ELF-1 (cell line): ENCODE results near the gene DRC1.

Source experiments
- DNase-seq: peaks from one replicate; pipeline ENCODE4 v3.0.0-alpha.2; 2016; ENCODE audit warnings: low read depth, low spot score

The DRC1 gene

GRCh38 chr2:26444236-26444635 lies 42.5 kb downstream of the DRC1 start:
- DNase-seq: no peak

GRCh38 chr2:26448651-26449050 lies 46.9 kb downstream of the DRC1 start:
- no peak for DNase-seq

GRCh38 chr2:26449278-26450030 lies 47.7 kb downstream of the DRC1 start:
- no peak for DNase-seq

GRCh38 chr2:26450031-26450635 lies 48.4 kb downstream of the DRC1 start:
- DNase-seq: no peak

GRCh38 chr2:26451700-26452099 lies 50.0 kb downstream of the DRC1 start:
- no peak for DNase-seq

GRCh38 chr2:26453421-26454329 lies 52.0 kb downstream of the DRC1 start:
- DNase-seq: no peak

- DNase-seq: no peak
These were observed 52.9 kb downstream of the DRC1 start for GRCh38 chr2:26454561-26455001.

- no peak for DNase-seq
These were observed 53.4 kb downstream of the DRC1 start for GRCh38 chr2:26455037-26455669.

GRCh38 chr2:26455670-26456439 lies 54.1 kb downstream of the DRC1 start:
- DNase-seq: no peak

- DNase-seq: peak; percentile 39
These were observed 54.9 kb downstream of the DRC1 start for GRCh38 chr2:26456440-26457250.

- DNase-seq: peak; percentile 39
These were observed 55.5 kb downstream of the DRC1 start for GRCh38 chr2:26457251-26457666.

GRCh38 chr2:26457695-26458364 lies 56.1 kb downstream of the DRC1 start:
- peak; percentile 37 for DNase-seq

- DNase-seq: no peak
These were observed 56.8 kb downstream of the DRC1 start for GRCh38 chr2:26458365-26459042.

GRCh38 chr2:26459991-26460612 lies 58.4 kb downstream of the DRC1 start:
- peak; percentile 21 for DNase-seq

GRCh38 chr2:26460613-26461031 lies 58.9 kb downstream of the DRC1 start:
- no peak for DNase-seq

GRCh38 chr2:26461601-26462023 lies 59.9 kb downstream of the DRC1 start:
- DNase-seq: no peak

- no peak for DNase-seq
These were observed 60.4 kb downstream of the DRC1 start for GRCh38 chr2:26462100-26462499.

- peak; percentile 78 for DNase-seq
These were observed 61.0 kb downstream of the DRC1 start for GRCh38 chr2:26462511-26463243.
